Endothelial cell of umbilical vein (primary cell): ENCODE measurements around the gene CD93. TPM values are rescaled to one million over a fixed set of nuclear protein-coding genes. Genes with fewer than 3 reads are reported as not detected.

Experiments
- BruUV-seq: library from RNA; stranded (reverse); fragments of 400-500 nt; replicated peaks from 2 replicates; lab custom pipeline; 2021; lab: Mats Ljungman, UMichigan
- CTCF ChIA-PET: fragments of 300-600, 350-600 bp; sonication (Branson Sonifier 250); formaldehyde crosslinking; loops from one replicate; lab custom pipeline; 2021; ENCODE audit warnings: antibody characterized with exemption, inconsistent platforms; lab: Charles Lee
- POLR2A ChIA-PET: fragments of 300-600, 350-600 bp; sonication (Branson Sonifier 250); formaldehyde crosslinking; loops from one replicate; lab custom pipeline; 2021; ENCODE audit warnings: antibody characterized with exemption, inconsistent platforms; lab: Charles Lee
- DNase-seq: peaks from one replicate; pipeline ENCODE4 v3.0.0-alpha.2; 2011; ENCODE audit warnings: low read depth, low spot score
- FAIRE-seq: peaks from 2 replicates; lab custom pipeline; 2011; peaks lifted over from hg19 to GRCh38; lab: Jason Lieb, UNC
- H2AFZ ChIP-seq: 2 replicates; pipeline ENCODE4 v1.6.0; 2012; ENCODE audit warnings: low read depth, low read length, control low read depth, inconsistent platforms
- H3K27ac ChIP-seq: 2 replicates; pipeline ENCODE4 v1.5.1; 2011; ENCODE audit warnings: low read depth, mild to moderate bottlenecking, control low read depth, low read length, moderate library complexity; ENCODE audit not compliant: insufficient read depth
- H3K27me3 ChIP-seq, 2 experiments: 2 replicates each; pipeline versions ENCODE4 v1.6.0 to v1.6.1; 2011; ENCODE audit warnings: low read length in 2 of 2, mixed read lengths in 1 of 2; ENCODE audit not compliant: control insufficient read depth in 2 of 2, insufficient read depth in 2 of 2
- H3K36me3 ChIP-seq, 2 experiments: 2 replicates in 1 of 2; 3 replicates in 1 of 2; pipeline ENCODE4 v1.5.1; 2011; ENCODE audit warnings: low read length in 2 of 2, mild to moderate bottlenecking in 1 of 2, moderate library complexity in 1 of 2; ENCODE audit not compliant: control insufficient read depth in 2 of 2, insufficient read depth in 2 of 2; ENCODE audit errors: extremely low read depth in 1 of 2
- H3K4me1 ChIP-seq: 3 replicates; pipeline ENCODE4 v1.5.1; 2011; ENCODE audit warnings: mild to moderate bottlenecking, low read length; ENCODE audit not compliant: control insufficient read depth, insufficient read depth; ENCODE audit errors: extremely low read depth
- H3K4me2 ChIP-seq: 2 replicates; pipeline ENCODE4 v1.6.1; 2011; ENCODE audit warnings: low read length, control low read depth, mixed read lengths; ENCODE audit not compliant: insufficient read depth
- H3K4me3 ChIP-seq, 3 experiments: fragments of 200-600 bp in 1 of 3; sonication (generic), shearing (Covaris generic) in 1 of 3; replicated peaks in 1 of 3; 2 replicates each; pipeline ENCODE4 v1.5.1; 2011 to 2016; ENCODE audit warnings: control low read depth in 3 of 3, low read length in 3 of 3, mild to moderate bottlenecking in 2 of 3, inconsistent platforms in 1 of 3, low read depth in 1 of 3, moderate library complexity in 1 of 3; ENCODE audit not compliant: insufficient read depth in 1 of 3
- H3K79me2 ChIP-seq: 2 replicates; pipeline ENCODE4 v1.6.0; 2012; ENCODE audit warnings: low read length, inconsistent platforms; ENCODE audit not compliant: control insufficient read depth, insufficient read depth
- H3K9ac ChIP-seq: replicated peaks from 2 replicates; pipeline ENCODE3; 2011; ENCODE audit warnings: low read length, control low read depth; ENCODE audit not compliant: insufficient read depth; ENCODE audit errors: extremely low read depth
- H3K9me1 ChIP-seq: replicated peaks from 3 replicates; pipeline ENCODE4 v1.6.0; 2011; ENCODE audit warnings: mild to moderate bottlenecking, low read length; ENCODE audit not compliant: control insufficient read depth, insufficient read depth; ENCODE audit errors: extremely low read depth
- H3K9me3 ChIP-seq: replicated peaks from 2 replicates; pipeline ENCODE4 v1.5.1; 2012; ENCODE audit warnings: low read length, inconsistent platforms; ENCODE audit not compliant: control insufficient read depth, insufficient read depth
- H4K20me1 ChIP-seq: replicated peaks from 2 replicates; pipeline ENCODE3; 2011; ENCODE audit warnings: mild to moderate bottlenecking, low read length; ENCODE audit not compliant: control insufficient read depth, insufficient read depth; ENCODE audit errors: extremely low read depth
- CTCF ChIP-seq, 2 donors: IDR thresholded peaks; 1 replicate in 1 of 2; 2 replicates in 1 of 2; pipeline ENCODE4 v1.5.1; 2011; ENCODE audit warnings: low read length in 2 of 2, mild to moderate bottlenecking in 2 of 2, moderate library complexity in 2 of 2, control low read depth in 1 of 2, inconsistent platforms in 1 of 2, low read depth in 1 of 2; ENCODE audit not compliant: insufficient read depth in 1 of 2; ENCODE audit errors: extremely low read depth in 1 of 2
- EZH2 ChIP-seq: IDR thresholded peaks from 2 replicates; pipeline ENCODE4 v1.6.1; 2012; ENCODE audit warnings: borderline replicate concordance, low read depth, mild to moderate bottlenecking, moderate library complexity, low read length, inconsistent platforms; ENCODE audit not compliant: severe bottlenecking
- FOS ChIP-seq: IDR thresholded peaks from 2 replicates; pipeline ENCODE4 v1.6.1; 2011; ENCODE audit warnings: mild to moderate bottlenecking, low read length, moderate library complexity, borderline replicate concordance; ENCODE audit not compliant: insufficient read depth
- GATA2 ChIP-seq: IDR thresholded peaks from 2 replicates; pipeline ENCODE4 v1.7.0; 2011; ENCODE audit warnings: low read depth, mild to moderate bottlenecking, moderate library complexity, mixed read lengths, low read length; ENCODE audit not compliant: insufficient read length, insufficient read depth
- JUN ChIP-seq: IDR thresholded peaks from 2 replicates; pipeline ENCODE4 v1.6.1; 2011; ENCODE audit warnings: borderline replicate concordance, low read depth; ENCODE audit not compliant: insufficient read length, insufficient read depth
- MYC ChIP-seq: IDR thresholded peaks from one replicate; pipeline ENCODE4 v1.6.1; 2011; ENCODE audit warnings: mild to moderate bottlenecking, low read depth, low read length
- POLR2A ChIP-seq: IDR thresholded peaks from 2 replicates; pipeline ENCODE4 v1.6.1; 2012; ENCODE audit warnings: low read depth, mild to moderate bottlenecking, control low read depth, low read length
- POLR2AphosphoS5 ChIP-seq: IDR thresholded peaks from 2 replicates; pipeline ENCODE4 v1.6.1; 2012; ENCODE audit warnings: low read depth, mild to moderate bottlenecking, control low read depth, low read length, moderate library complexity; ENCODE audit not compliant: insufficient read depth
- dilution Hi-C: fragments of 300-500 bp; cut with MboI; formaldehyde crosslinking; loops from one replicate; pipeline ENCODE4 v1.15.0; 2019; ENCODE audit warnings: low sequenced_read_pairs; ENCODE audit not compliant: extremely low pct_ligation_motif_present
- intact Hi-C: fragments of 100-400 bp; cut with micrococcal nuclease; formaldehyde crosslinking; loops from one replicate; pipeline ENCODE4 v1.10.0; 2022
- polyA plus RNA-seq, 4 experiments: library from polyadenylated mRNA; depleted of rRNA in 3 of 4; stranded (reverse) in 3 of 4; unstranded in 1 of 4; fragments of >200 nt; gene quantifications; 2 replicates each; pipeline versions ENCODE4 v1.2.1 to v1.2.3, GENCODE V29; 2011 to 2012; ENCODE audit warnings: missing spikeins in 1 of 4
- total RNA-seq: library from RNA; stranded (reverse); gene quantifications from 2 replicates; pipeline ENCODE4 v1.2.3, GENCODE V29; 2021
- TF ChIP-seq, protein P1 (sequence below): IDR thresholded peaks from 2 replicates; pipeline ENCODE4 v1.6.1; 2011; ENCODE audit not compliant: insufficient read depth, insufficient read length

CD93 gene
- total and polyA plus RNA-seq, 2 donors (not counting 3 experiments of a cell fraction or from before 2014, with no cell fraction given): 180 to 413 TPM

- no peak for FAIRE-seq
- dilution Hi-C loops: no loop called here
These were observed 19.4 kb downstream of the CD93 start for GRCh38 chr20:23066772-23067171.

More at GRCh38 chr20:23066772-23067171, 19.4 kb downstream of the CD93 start:
- Histone ChIP-seq H3K27ac (no peak overlapping the region), H3K9ac (no peak overlapping the region), H3K36me3 (no peaks in the 10 kb centered on the region), H3K9me1 (no peaks in the 10 kb centered on the region), H3K4me2 (no peak overlapping the region), H3K9me3 (no peaks in the 10 kb centered on the region), H3K4me3 (no peak overlapping the region), H4K20me1 (no peaks in the 10 kb centered on the region), H2AFZ (no peak overlapping the region), H3K79me2 (no peaks in the 10 kb centered on the region), H3K4me1 (peaks cover 18% of the 10 kb centered on the region), H3K27me3 (no peaks in the 10 kb centered on the region)
- intact Hi-C loops: no loop called here
- POLR2A ChIA-PET: no interaction called here
- TF ChIP-seq, protein P1, sequence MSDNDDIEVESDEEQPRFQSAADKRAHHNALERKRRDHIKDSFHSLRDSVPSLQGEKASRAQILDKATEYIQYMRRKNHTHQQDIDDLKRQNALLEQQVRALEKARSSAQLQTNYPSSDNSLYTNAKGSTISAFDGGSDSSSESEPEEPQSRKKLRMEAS: no peak
- TF ChIP-seq MYC: no peak
- TF ChIP-seq FOS: no peak
- TF ChIP-seq EZH2: no peak
- TF ChIP-seq JUN: no peak
- TF ChIP-seq POLR2AphosphoS5: no peak
- TF ChIP-seq GATA2: no peak
- TF ChIP-seq CTCF (IDR thresholded peaks at IDR 0.05; ENCODE audit: extremely low read depth in 1 of 2, insufficient read depth in 1 of 2, low read depth in 1 of 2, low read length in 2 of 2): no peak
- no peak for TF ChIP-seq POLR2A
- no peak for DNase-seq
- BruUV-seq: no TSS peak
- CTCF ChIA-PET: interaction anchor here (2.2 kb wide), 1 partner anchor 13 kb away, joined by 4 read pairs; no protein-coding TSS in a partner anchor
